Heart left ventricle (tissue), 16 donors: Measurements from ENCODE around the gene LRG1. TPM values are rescaled to one million over a fixed set of nuclear protein-coding genes. Genes with fewer than 3 reads are reported as not detected.

ENCODE experiments used
- ATAC-seq, 4 donors: fragments of 200-7000 bp; cut with Tn5 transposase; one replicate each; pipeline ENCODE4 v1.9.1; 2020 to 2022; ENCODE audit warnings: moderate library complexity in 4 of 4, mild to moderate bottlenecking in 3 of 4, moderate number of reproducible peaks in 1 of 4
- DNase-seq, 5 donors: peaks; one replicate each; pipeline ENCODE4 v3.0.0-alpha.2; 2020
- H3K27ac ChIP-seq, 12 donors: fragments of 200-600 bp; sonication (generic) in 4 of 12; one replicate each; pipeline versions ENCODE4 v1.5.0 to v1.8.0; 2016 to 2022; ENCODE audit warnings: mild to moderate bottlenecking in 2 of 12
- H3K27me3 ChIP-seq, 9 donors: fragments of 200-600 bp; sonication (generic) in 2 of 9; one replicate each; pipeline versions ENCODE4 v1.5.1 to v1.8.0; 2016 to 2022; ENCODE audit warnings: mild to moderate bottlenecking in 3 of 9
- H3K36me3 ChIP-seq, 9 donors: fragments of 200-600 bp; sonication (generic) in 2 of 9; one replicate each; pipeline versions ENCODE4 v1.5.0 to v1.8.0; 2018 to 2022; ENCODE audit warnings: mild to moderate bottlenecking in 2 of 9
- H3K4me1 ChIP-seq, 12 donors: fragments of 200-600 bp; sonication (generic) in 4 of 12; one replicate each; pipeline versions ENCODE4 v1.5.0 to v1.8.0; 2016 to 2022; ENCODE audit warnings: mild to moderate bottlenecking in 3 of 12
- H3K4me3 ChIP-seq, 12 donors: fragments of 200-600 bp; sonication (generic) in 4 of 12; one replicate each; pipeline versions ENCODE4 v1.5.0 to v1.8.0; 2017 to 2022; ENCODE audit warnings: mild to moderate bottlenecking in 9 of 12, moderate library complexity in 4 of 12
- H3K9me3 ChIP-seq, 12 donors: fragments of 200-600 bp; sonication (generic) in 4 of 12; one replicate each; pipeline versions ENCODE4 v1.5.0 to v1.8.0; 2016 to 2022; ENCODE audit warnings: mild to moderate bottlenecking in 1 of 12
- POLR2A ChIP-seq, 2 donors: fragments of 450-650 bp; IDR thresholded peaks; one replicate each; pipeline ENCODE4 v1.6.1; 2017; ENCODE audit warnings: antibody characterized with exemption in 2 of 2, mild to moderate bottlenecking in 2 of 2, moderate library complexity in 2 of 2
- WGBS, 4 donors: extraction: QIAGEN DNeasy Blood & Tissue Kit in 2 of 4; methylation state at CpG; one replicate each; pipeline versions ENCODE4 v1.1.5 to v1.1.7; 2013 to 2018; 5-methylcytosine and 5-hydroxymethylcytosine counted together
- intact Hi-C, 10 donors: fragments of 100-400 bp; cut with DNase I; formaldehyde crosslinking; loops; one replicate each; pipeline versions ENCODE4 v1.11.1 to v1.14.2; 2022
- long read RNA-seq, 3 donors: library from polyadenylated mRNA; unstranded; transcript quantifications; one replicate each; pipeline ENCODE4 v2.0.0, GENCODE V29; 2020 to 2021
- polyA plus RNA-seq, 2 donors: library from polyadenylated mRNA; stranded (reverse); fragments of 200-250 nt; gene quantifications; one replicate each; pipeline ENCODE4 v1.2.3, GENCODE V29; 2013
- total RNA-seq, 9 donors: library from RNA; depleted of rRNA in 2 of 9; stranded (reverse); fragments of >200 nt in 2 of 9; fragmentation: NEBNext Ultra II Directional in 3 of 9; extraction: Animal tissue kit (Norgen Biotek cat#: 25700) in 3 of 9; gene quantifications; one replicate each; pipeline versions ENCODE4 v1.1.0 to v1.2.4, GENCODE V29; 2016 to 2023
- TF ChIP-seq, protein P1 (sequence below), 12 donors: fragments of 200-600 bp; sonication (generic) in 4 of 12; IDR thresholded peaks; one replicate each; pipeline versions ENCODE4 v1.5.0 to v1.8.0; 2018 to 2022; ENCODE audit warnings: antibody characterized with exemption in 12 of 12, mild to moderate bottlenecking in 5 of 12
- donor health status: ischemic (EF 13 %, LVEDD 7.1; RV severe dilation, severe dysfunction).
- donor health status: healthy with polysubstance abuse.
- donor health status: DM: no; HTN: yes; CAD: no.
- donor health status: DM: no; HTN: no; CAD: no.
- donor health status: ischemic (EF 25% LVEDD 6.9; RV normal size, moderate dysfunction).
- donor health status: ischemic (EF 25% LVEDD 5.7; RV mildly dilated, moderate dysfunction).
- donor health status: healthy.
- donor health status: DM: yes; HTN: yes; CAD: no.
- donor health status: ischemic (EF 35%, LVEDD 5.7; RV mildly dilated, moderate dysfunction).
- donor health status: nonischemic (EF 11% LVEDD 7.7; RV severe dilation, severe dysfunction).
- donor health status: DM: yes; HTN: yes; CAD: no.
- donor health status: PGD.
- donor health status: ischemic (EF 29% LVEDD 5.4; RV normal size, mild dysfunction).
- donor health status: nonischemic (EF 23%, LVEDD 6.1; RV moderate dilation, normal function).

LRG1 gene, protein sequence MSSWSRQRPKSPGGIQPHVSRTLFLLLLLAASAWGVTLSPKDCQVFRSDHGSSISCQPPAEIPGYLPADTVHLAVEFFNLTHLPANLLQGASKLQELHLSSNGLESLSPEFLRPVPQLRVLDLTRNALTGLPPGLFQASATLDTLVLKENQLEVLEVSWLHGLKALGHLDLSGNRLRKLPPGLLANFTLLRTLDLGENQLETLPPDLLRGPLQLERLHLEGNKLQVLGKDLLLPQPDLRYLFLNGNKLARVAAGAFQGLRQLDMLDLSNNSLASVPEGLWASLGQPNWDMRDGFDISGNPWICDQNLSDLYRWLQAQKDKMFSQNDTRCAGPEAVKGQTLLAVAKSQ
- total RNA-seq (1 to 10 TPM in 2 of 9 donors, under 1 TPM in 7; 0.15 to 1.7 (median 0.36) TPM), polyA plus RNA-seq (under 1 TPM; 0.23 to 0.30 TPM)
- long read RNA-seq, donor 1, partial matches to known transcripts: 0 of 1 reads
- long read RNA-seq, donor 1, other reads (novel, unspliced or antisense): 0 of 1 reads
- long read RNA-seq, donor 2, partial matches to known transcripts: 0 of 1 reads
- long read RNA-seq, donor 2, other reads (novel, unspliced or antisense): 1 of 1 reads
- long read RNA-seq, donor 3: 0 reads

DNA sequence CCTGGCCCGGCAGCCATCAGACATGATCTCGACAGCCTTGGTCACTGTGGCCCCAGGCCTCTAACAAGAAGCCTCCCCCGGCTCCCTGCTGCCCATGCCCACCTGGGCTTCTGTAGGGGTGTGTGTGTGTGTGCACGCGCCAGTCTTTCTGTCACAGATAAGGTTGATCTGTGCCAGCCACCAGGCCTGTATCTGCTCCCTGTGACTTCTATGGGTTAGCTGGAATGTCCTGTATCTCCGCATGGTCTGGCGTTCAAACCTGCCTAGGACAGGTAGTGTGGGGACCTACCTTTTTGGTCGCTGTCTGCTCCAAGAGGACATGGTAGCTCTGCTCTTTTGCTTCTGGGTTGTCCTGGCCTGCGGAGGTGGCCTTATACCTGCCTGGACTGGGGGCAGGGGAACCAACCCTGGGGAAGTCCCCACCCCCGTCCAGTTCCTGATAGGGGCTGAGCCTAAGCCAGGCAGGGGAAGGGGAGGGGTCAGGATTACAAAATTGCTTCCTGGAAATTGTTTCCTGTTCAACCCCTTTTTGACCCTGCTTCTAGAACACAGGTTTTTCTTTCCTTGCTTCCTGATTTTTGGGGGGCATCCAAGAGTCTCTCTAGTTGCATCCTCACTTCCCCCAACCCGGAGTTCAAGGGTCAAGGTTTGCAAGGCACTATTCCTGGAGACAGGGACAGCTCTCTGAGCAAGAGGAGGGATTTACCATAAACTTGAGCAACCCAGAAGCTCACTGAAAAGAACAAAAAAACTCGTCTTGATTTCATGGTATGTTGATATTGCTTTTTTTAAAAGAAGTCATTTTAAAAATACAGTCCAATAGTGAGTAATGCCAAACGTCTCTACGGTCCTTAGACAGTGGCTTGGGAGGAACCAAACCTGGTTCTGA is at the start of gene LRG1:
Gene LRG1 (minus strand): TSS at position 344 of the 889 bp plus-strand sequence. CDS start 23 bp downstream, at position 321.
- intact Hi-C loops: no loop called here
- peaks cover 0 to 39% (median 14%) of the 10 kb centered on the region in 12 donors for H3K4me1 ChIP-seq
- H3K27ac ChIP-seq: peak within 1 kb of the TSS in 1 of 12 donors; percentile 64
- no peak for DNase-seq
- WGBS, 4 donors: 51 to 65% (median 55%) methylated on average over 12 to 14 of the region's 14 CpGs
- H3K27me3 ChIP-seq: peaks cover 0 to 8% (median 0%) of the 10 kb centered on the region in 9 donors
- peak within 1 kb of the TSS in 1 of 12 donors; percentile 26 for H3K4me3 ChIP-seq
- no peak for TF ChIP-seq POLR2A (IDR thresholded peaks at IDR 0.05)
- peaks cover 0 to 9% (median 0%) of the 10 kb centered on the region in 9 donors for H3K36me3 ChIP-seq
- peaks cover 0 to 14% (median 3%) of the 10 kb centered on the region in 12 donors for H3K9me3 ChIP-seq
- peak in 3 of 4 donors; percentile 32 to 73 (median 50) for ATAC-seq

DNA sequence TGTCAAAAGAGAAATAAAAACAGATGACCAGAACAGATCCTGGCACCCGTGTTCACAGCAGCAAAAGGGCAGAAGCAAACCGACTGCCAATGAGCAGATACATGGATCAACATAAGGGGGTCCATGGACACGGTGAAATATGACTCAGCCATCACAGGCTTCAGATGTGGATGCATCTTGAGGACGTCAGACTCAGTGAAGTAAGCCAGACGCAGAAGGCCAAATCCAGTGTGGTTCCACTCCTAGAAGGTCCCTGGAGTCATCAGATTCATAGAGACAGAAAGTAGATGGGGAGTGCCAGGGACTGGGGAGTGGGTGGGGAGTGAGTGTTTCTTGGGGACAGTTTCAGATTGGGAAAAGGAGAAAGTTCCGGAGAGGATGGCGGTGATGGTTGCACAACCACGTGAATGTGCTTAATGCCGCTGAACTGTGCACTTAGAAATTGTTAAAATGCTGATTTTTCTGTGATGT is 48.5 kb upstream of the LRG1 start:
- H3K9me3 ChIP-seq: no peaks in the 10 kb centered on the region
- H3K4me3 ChIP-seq: no peak overlapping the region
- H3K27me3 ChIP-seq: peaks cover 9 to 55% (median 24%) of the 10 kb centered on the region in 9 donors
- H3K36me3 ChIP-seq: no peaks in the 10 kb centered on the region
- intact Hi-C loops: loop anchor here in 1 of 10 donors (5.0 kb wide), 1 partner anchor 39 kb away; no protein-coding TSS in a partner anchor
- WGBS, 4 donors: 64 to 71% (median 67%) methylated on average over 9 of the region's 9 CpGs
- no peak for TF ChIP-seq POLR2A (IDR thresholded peaks at IDR 0.05)
- TF ChIP-seq, protein P1, sequence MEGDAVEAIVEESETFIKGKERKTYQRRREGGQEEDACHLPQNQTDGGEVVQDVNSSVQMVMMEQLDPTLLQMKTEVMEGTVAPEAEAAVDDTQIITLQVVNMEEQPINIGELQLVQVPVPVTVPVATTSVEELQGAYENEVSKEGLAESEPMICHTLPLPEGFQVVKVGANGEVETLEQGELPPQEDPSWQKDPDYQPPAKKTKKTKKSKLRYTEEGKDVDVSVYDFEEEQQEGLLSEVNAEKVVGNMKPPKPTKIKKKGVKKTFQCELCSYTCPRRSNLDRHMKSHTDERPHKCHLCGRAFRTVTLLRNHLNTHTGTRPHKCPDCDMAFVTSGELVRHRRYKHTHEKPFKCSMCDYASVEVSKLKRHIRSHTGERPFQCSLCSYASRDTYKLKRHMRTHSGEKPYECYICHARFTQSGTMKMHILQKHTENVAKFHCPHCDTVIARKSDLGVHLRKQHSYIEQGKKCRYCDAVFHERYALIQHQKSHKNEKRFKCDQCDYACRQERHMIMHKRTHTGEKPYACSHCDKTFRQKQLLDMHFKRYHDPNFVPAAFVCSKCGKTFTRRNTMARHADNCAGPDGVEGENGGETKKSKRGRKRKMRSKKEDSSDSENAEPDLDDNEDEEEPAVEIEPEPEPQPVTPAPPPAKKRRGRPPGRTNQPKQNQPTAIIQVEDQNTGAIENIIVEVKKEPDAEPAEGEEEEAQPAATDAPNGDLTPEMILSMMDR (IDR thresholded peaks at IDR 0.05): no peak
- DNase-seq (no peak), ATAC-seq (no peak)
- H3K27ac ChIP-seq: no peak overlapping the region
- H3K4me1 ChIP-seq: peaks cover 3 to 15% (median 12%) of the 10 kb centered on the region in 12 donors

DNA sequence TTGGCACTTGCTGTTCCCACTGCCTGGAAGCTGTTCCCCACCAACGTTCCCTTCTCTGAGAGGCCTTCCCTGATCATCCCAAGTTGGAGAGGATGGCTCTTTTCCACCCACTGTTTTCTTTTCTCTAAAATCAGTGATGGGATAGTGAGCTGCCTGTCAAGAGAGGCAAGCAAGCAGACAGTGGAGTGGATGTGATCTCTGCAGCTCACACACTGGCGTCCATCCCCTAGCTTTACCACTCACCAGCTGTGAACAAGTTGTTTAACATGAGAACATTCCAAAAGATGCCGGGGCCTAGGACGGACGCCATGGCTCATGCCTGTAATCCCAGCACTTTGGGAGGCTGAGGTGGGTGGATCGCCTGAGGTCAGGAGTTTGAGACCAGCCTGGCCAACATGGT is 47.7 kb upstream of the LRG1 start:
- Histone ChIP-seq H3K27me3 (peaks cover 9 to 55% (median 24%) of the 10 kb centered on the region in 9 donors), H3K27ac (no peak overlapping the region), H3K4me3 (no peak overlapping the region), H3K36me3 (no peaks in the 10 kb centered on the region), H3K4me1 (peaks cover 3 to 15% (median 12%) of the 10 kb centered on the region in 12 donors), H3K9me3 (no peaks in the 10 kb centered on the region)
- WGBS, 4 donors: 86 to 93% (median 90%) methylated on average over 6 of the region's 6 CpGs
- no peak for DNase-seq
- ATAC-seq: no peak
- TF ChIP-seq, protein P1 (IDR thresholded peaks at IDR 0.05): no peak
- TF ChIP-seq POLR2A (IDR thresholded peaks at IDR 0.05): no peak
- intact Hi-C loops: loop anchor here in 1 of 10 donors (5.0 kb wide), 1 partner anchor 40 kb away; no protein-coding TSS in a partner anchor

DNA sequence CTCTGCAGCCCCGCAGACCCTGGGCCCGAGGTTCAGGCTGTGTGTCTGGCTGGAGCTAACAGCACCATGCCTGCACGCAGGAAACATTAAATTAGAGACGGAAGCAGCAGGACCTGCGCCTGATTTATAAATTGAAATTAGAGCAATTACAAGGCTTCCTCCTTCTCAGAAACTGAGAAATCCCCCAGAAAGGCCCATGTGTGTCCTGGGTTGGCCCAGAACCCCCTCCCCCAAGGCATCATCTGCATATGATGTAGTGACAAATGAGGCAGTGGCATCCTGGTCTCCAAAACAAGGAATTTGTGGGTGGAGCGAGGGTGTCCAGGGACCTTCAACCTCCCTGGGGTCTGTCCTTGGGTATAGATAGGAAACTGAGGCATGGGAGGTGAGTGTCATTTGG is 46.9 kb upstream of the LRG1 start:
- no peaks in the 10 kb centered on the region for H3K36me3 ChIP-seq
- 78 to 88% (median 83%) methylated on average over 6 of the region's 6 CpGs for WGBS, 4 donors
- H3K27ac ChIP-seq: no peak overlapping the region
- no peak overlapping the region for H3K4me3 ChIP-seq
- ATAC-seq (no peak), DNase-seq (no peak)
- H3K27me3 ChIP-seq: peaks cover 9 to 61% (median 29%) of the 10 kb centered on the region in 9 donors
- H3K4me1 ChIP-seq: peaks cover 3 to 18% (median 12%) of the 10 kb centered on the region in 12 donors
- no peaks in the 10 kb centered on the region for H3K9me3 ChIP-seq
- TF ChIP-seq POLR2A (IDR thresholded peaks at IDR 0.05): no peak
- TF ChIP-seq, protein P1 (IDR thresholded peaks at IDR 0.05): no peak
- intact Hi-C loops: loop anchor here in 1 of 10 donors (5.0 kb wide), 1 partner anchor 41 kb away; no protein-coding TSS in a partner anchor
